Peyer's patch (tissue), 4 donors: ENCODE data around the gene TEX48.

Experiments
- POLR2A ChIP-seq, 2 donors: fragments of 450-650 bp; IDR thresholded peaks; one replicate each; pipeline ENCODE4 v1.5.1; 2017; ENCODE audit warnings: antibody characterized with exemption in 2 of 2, mild to moderate bottlenecking in 2 of 2, moderate library complexity in 2 of 2
- TF ChIP-seq, protein P1 (sequence below), 6 experiments: fragments of 450-650 bp in 4 of 6; fragments of 200-600 bp in 2 of 6; sonication (generic) in 1 of 6; IDR thresholded peaks; one replicate each; pipeline ENCODE4 v1.5.1; 2017 to 2019; ENCODE audit warnings: antibody characterized with exemption in 6 of 6, mild to moderate bottlenecking in 3 of 6, moderate library complexity in 1 of 6

- TF ChIP-seq, protein P1, sequence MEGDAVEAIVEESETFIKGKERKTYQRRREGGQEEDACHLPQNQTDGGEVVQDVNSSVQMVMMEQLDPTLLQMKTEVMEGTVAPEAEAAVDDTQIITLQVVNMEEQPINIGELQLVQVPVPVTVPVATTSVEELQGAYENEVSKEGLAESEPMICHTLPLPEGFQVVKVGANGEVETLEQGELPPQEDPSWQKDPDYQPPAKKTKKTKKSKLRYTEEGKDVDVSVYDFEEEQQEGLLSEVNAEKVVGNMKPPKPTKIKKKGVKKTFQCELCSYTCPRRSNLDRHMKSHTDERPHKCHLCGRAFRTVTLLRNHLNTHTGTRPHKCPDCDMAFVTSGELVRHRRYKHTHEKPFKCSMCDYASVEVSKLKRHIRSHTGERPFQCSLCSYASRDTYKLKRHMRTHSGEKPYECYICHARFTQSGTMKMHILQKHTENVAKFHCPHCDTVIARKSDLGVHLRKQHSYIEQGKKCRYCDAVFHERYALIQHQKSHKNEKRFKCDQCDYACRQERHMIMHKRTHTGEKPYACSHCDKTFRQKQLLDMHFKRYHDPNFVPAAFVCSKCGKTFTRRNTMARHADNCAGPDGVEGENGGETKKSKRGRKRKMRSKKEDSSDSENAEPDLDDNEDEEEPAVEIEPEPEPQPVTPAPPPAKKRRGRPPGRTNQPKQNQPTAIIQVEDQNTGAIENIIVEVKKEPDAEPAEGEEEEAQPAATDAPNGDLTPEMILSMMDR (IDR thresholded peaks at IDR 0.05), result peak; percentile 72 to 98 (median 94)
- peak in 1 of 2 donors; percentile 24 for TF ChIP-seq POLR2A (IDR thresholded peaks at IDR 0.05)
Measured at GRCh38 chr9:114653556-114654159, 28.3 kb downstream of the TEX48 start.
